ENCODE results near the gene PARD3. TPM values are rescaled to one million over a fixed set of nuclear protein-coding genes. Genes with fewer than 3 reads are reported as not detected.

Gene PARD3
- total and polyA plus RNA-seq, 10 of the 15 experiments (the other 5 are each of a cell fraction or from before 2014, with no cell fraction given), result 2.6 to 43.1 (median 13.9) TPM

DNA sequence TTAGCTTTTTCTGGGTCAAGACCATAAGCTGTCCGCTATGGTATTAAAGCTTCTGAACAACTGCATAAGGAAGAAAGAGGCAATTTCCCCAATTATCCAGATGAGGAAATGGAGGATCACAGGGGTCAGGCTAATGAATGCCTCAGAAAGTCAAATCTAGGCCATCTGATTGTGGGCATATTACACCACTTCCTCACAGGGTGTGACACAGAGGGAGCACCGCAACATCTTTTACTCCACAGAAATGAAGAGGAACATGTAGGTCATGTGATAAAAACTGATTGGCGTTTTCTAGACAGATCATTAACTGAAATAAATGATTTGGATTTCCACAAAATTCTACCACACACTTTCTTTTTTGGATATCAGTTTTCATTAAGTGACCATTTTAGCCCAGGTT is 384.4 kb downstream of the PARD3 start (continued):
- TF ChIP-seq, protein P1, sequence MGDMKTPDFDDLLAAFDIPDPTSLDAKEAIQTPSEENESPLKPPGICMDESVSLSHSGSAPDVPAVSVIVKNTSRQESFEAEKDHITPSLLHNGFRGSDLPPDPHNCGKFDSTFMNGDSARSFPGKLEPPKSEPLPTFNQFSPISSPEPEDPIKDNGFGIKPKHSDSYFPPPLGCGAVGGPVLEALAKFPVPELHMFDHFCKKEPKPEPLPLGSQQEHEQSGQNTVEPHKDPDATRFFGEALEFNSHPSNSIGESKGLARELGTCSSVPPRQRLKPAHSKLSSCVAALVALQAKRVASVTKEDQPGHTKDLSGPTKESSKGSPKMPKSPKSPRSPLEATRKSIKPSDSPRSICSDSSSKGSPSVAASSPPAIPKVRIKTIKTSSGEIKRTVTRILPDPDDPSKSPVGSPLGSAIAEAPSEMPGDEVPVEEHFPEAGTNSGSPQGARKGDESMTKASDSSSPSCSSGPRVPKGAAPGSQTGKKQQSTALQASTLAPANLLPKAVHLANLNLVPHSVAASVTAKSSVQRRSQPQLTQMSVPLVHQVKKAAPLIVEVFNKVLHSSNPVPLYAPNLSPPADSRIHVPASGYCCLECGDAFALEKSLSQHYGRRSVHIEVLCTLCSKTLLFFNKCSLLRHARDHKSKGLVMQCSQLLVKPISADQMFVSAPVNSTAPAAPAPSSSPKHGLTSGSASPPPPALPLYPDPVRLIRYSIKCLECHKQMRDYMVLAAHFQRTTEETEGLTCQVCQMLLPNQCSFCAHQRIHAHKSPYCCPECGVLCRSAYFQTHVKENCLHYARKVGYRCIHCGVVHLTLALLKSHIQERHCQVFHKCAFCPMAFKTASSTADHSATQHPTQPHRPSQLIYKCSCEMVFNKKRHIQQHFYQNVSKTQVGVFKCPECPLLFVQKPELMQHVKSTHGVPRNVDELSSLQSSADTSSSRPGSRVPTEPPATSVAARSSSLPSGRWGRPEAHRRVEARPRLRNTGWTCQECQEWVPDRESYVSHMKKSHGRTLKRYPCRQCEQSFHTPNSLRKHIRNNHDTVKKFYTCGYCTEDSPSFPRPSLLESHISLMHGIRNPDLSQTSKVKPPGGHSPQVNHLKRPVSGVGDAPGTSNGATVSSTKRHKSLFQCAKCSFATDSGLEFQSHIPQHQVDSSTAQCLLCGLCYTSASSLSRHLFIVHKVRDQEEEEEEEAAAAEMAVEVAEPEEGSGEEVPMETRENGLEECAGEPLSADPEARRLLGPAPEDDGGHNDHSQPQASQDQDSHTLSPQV (IDR thresholded peaks at IDR 0.05), result no peak

DNA sequence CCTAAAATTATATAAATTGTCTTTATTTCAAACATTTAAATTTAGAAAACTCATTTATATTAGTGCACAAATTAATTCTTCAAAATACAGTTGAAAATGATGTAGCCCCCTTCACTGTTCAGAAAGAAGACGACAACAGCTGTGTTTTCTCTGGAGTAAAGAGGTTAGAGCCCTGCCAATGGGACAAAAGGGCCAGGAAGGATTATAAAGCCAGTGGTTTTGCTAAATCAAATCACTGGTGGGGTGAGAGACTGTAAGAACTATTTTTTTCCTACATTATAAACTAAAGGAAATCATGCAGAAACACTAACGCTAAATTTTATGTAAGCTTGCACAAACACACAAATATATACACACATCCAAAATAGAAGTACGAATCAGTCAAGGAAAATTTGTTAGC is 386.6 kb downstream of the PARD3 start:
- H2AFZ ChIP-seq (ENCODE audit: control insufficient read depth, low read depth, low read length), result no peak overlapping the region
- H3K9me3 ChIP-seq (replicated peaks; ENCODE audit: control insufficient read depth, insufficient read depth, low read length), result no peaks in the 10 kb centered on the region
- intact Hi-C loops (cut with micrococcal nuclease; ENCODE audit: unreplicated experiment) (loop anchor here (10.0 kb wide), 1 partner anchor 56 kb away; no protein-coding TSS in a partner anchor), in situ Hi-C loops (cut with MboI) (no loop called here)
- H3K36me3 ChIP-seq (ENCODE audit: control insufficient read depth in 2 of 2, insufficient read depth in 2 of 2, low read length in 1 of 2), result no peaks in the 10 kb centered on the region
- WGBS (ENCODE audit: insufficient coverage, insufficient replicate concordance, low lambda C conversion rate, missing lambda C conversion rate), result 28% methylated on average over 3 of the region's 3 CpGs
- no peak overlapping the region for H3K4me3 ChIP-seq
- ChIA-PET POLR2A (no interaction called here), CTCF (interaction anchor here (1.9 kb wide), 1 partner anchor 11 kb away, joined by 4 read pairs; no protein-coding TSS in a partner anchor), SMC1A (ENCODE audit: uncharacterized antibody, unreplicated experiment) (interaction anchor here (0.6 to 1.5 kb wide), 4 partner anchors 10 to 508 kb away, joined by 3 to 4 read pairs (median 3); no protein-coding TSS in a partner anchor), RAD21 (ENCODE audit: unreplicated experiment) (no interaction called here)
- H4K20me1 ChIP-seq (ENCODE audit: control insufficient read depth, insufficient read depth), result no peaks in the 10 kb centered on the region
- BruUV-seq (replicated peaks), result no TSS peak
- H3K79me2 ChIP-seq (ENCODE audit: control insufficient read depth, insufficient read depth, low read length), result no peaks in the 10 kb centered on the region
- no peak for ATAC-seq
- no peak overlapping the region for H3K27ac ChIP-seq (ENCODE audit: control insufficient read depth, insufficient read depth)
- H3K9ac ChIP-seq (ENCODE audit: control insufficient read depth, insufficient read depth, low read length), result no peak overlapping the region
- no peaks in the 10 kb centered on the region for H3K4me1 ChIP-seq (ENCODE audit: control insufficient read depth, insufficient read depth, low read length)
- no peaks in the 10 kb centered on the region for H3K27me3 ChIP-seq (replicated peaks in 1 of 2; ENCODE audit: control insufficient read depth in 2 of 2, insufficient read depth in 2 of 2, low read length in 1 of 2)
- FAIRE-seq, result no peak
- TF ChIP-seq LARP7 (IDR thresholded peaks at IDR 0.05) (no peak), NBN (IDR thresholded peaks at IDR 0.05) (no peak), PAX8 (IDR thresholded peaks at IDR 0.05) (no peak), TBL1XR1 (IDR thresholded peaks at IDR 0.05; ENCODE audit: low read depth, low read length) (no peak), RELA (IDR thresholded peaks at IDR 0.05; ENCODE audit: borderline replicate concordance, partially characterized antibody) (no peak), WRNIP1 (IDR thresholded peaks at IDR 0.05; ENCODE audit: borderline replicate concordance, low read depth, low read length) (no peak), KDM1A (IDR thresholded peaks at IDR 0.05; ENCODE audit: borderline replicate concordance) (no peak)
- DNase-seq (ENCODE audit: low read depth, low spot score), result no peak
- no peak overlapping the region for H3K4me2 ChIP-seq (ENCODE audit: control insufficient read depth, insufficient read depth)

Data from GM12878 (cell line).